HepG2 (cell line): ENCODE data around the gene DISP2. TPM values are rescaled to one million over a fixed set of nuclear protein-coding genes. Genes with fewer than 3 reads are reported as not detected.

Experiments
- ATAC-seq: fragments of 200-7000 bp; cut with Tn5 transposase; 3 replicates; pipeline ENCODE4 v1.9.1; 2020; ENCODE audit warnings: mild to moderate bottlenecking, moderate library complexity
- BruUV-seq: library from RNA; stranded (reverse); fragments of 400-500 nt; replicated peaks from 2 replicates; lab custom pipeline; 2021; lab: Mats Ljungman, UMichigan
- CTCF ChIA-PET: fragments of 300-600 bp; formaldehyde crosslinking; extraction: SDS; loops from one replicate; lab custom pipeline; 2021; ENCODE audit warnings: low total read pairs, inconsistent platforms, low intra/inter-chr PET ratio; lab: Yijun Ruan, JAX
- POLR2A ChIA-PET: fragments of 350-600 bp; sonication (Branson Sonifier 250); formaldehyde crosslinking; loops from one replicate; lab custom pipeline; 2020; ENCODE audit warnings: antibody characterized with exemption, inconsistent platforms; lab: Yijun Ruan, JAX
- DNase-seq: peaks from one replicate; pipeline ENCODE4 v3.0.0-alpha.2; 2015; ENCODE audit warnings: low spot score
- FAIRE-seq: peaks from 3 replicates; lab custom pipeline; 2011; peaks lifted over from hg19 to GRCh38; lab: Jason Lieb, UNC
- H2AFZ ChIP-seq: one replicate; pipeline ENCODE4 v1.6.1; 2011; ENCODE audit warnings: low read length, inconsistent platforms
- H3K27ac ChIP-seq: fragments of 300-600 bp; 3 replicates; pipeline ENCODE4 v1.8.0; 2011; ENCODE audit warnings: mixed run types, mild to moderate bottlenecking, mixed read lengths, low read length, inconsistent platforms; ENCODE audit not compliant: insufficient read depth; ENCODE audit errors: extremely low read length
- H3K27me3 ChIP-seq, 2 experiments: fragments of 200-600 bp in 1 of 2; 2 replicates in 1 of 2; 3 replicates in 1 of 2; pipeline versions ENCODE4 v1.6.0 to v1.8.0; 2011; ENCODE audit warnings: low read length in 2 of 2, mild to moderate bottlenecking in 2 of 2, moderate library complexity in 2 of 2, inconsistent platforms in 1 of 2; ENCODE audit not compliant: insufficient read depth in 2 of 2, control insufficient read depth in 1 of 2
- H3K36me3 ChIP-seq, 2 experiments: fragments of 200-600 bp in 1 of 2; replicated peaks in 1 of 2; 2 replicates in 1 of 2; 3 replicates in 1 of 2; pipeline versions ENCODE4 v1.5.1 to v1.8.0; 2011; ENCODE audit warnings: low read length in 2 of 2, inconsistent platforms in 1 of 2; ENCODE audit not compliant: insufficient read depth in 2 of 2, control insufficient read depth in 1 of 2
- H3K4me1 ChIP-seq: 2 replicates; pipeline ENCODE4 v1.5.1; 2012; ENCODE audit warnings: low read length, inconsistent platforms; ENCODE audit not compliant: insufficient read depth
- H3K4me2 ChIP-seq: 2 replicates; pipeline ENCODE4 v1.6.0; 2011; ENCODE audit warnings: low read depth, low read length, inconsistent platforms
- H3K4me3 ChIP-seq, 3 experiments: fragments of 200-600 bp in 1 of 3; sonication (generic), shearing (Covaris generic) in 1 of 3; replicated peaks in 1 of 3; 2 replicates each; pipeline ENCODE4 v1.5.1; 2011 to 2016; ENCODE audit warnings: low read length in 3 of 3, inconsistent platforms in 2 of 3, low read depth in 2 of 3, mild to moderate bottlenecking in 2 of 3, control low read depth in 1 of 3, mixed read lengths in 1 of 3; ENCODE audit not compliant: insufficient read depth in 1 of 3
- H3K79me2 ChIP-seq: one replicate; pipeline ENCODE4 v1.6.1; 2011; ENCODE audit warnings: low read length, inconsistent platforms; ENCODE audit not compliant: insufficient read depth
- H3K9ac ChIP-seq: 2 replicates; pipeline ENCODE4 v1.6.0; 2011; ENCODE audit warnings: mild to moderate bottlenecking, low read depth, low read length, inconsistent platforms; ENCODE audit not compliant: insufficient read depth
- H3K9me3 ChIP-seq: 2 replicates; pipeline ENCODE4 v1.5.1; 2012; ENCODE audit warnings: mild to moderate bottlenecking, low read length
- H4K20me1 ChIP-seq: 2 replicates; pipeline ENCODE4 v1.6.0; 2011; ENCODE audit warnings: inconsistent platforms, mild to moderate bottlenecking, low read length, moderate library complexity; ENCODE audit not compliant: insufficient read depth
- ARHGAP35 ChIP-seq: sonication (generic); formaldehyde crosslinking; IDR thresholded peaks from 2 replicates; pipeline ENCODE4 v1.9.0; 2022; ENCODE audit warnings: mild to moderate bottlenecking, inconsistent platforms, moderate library complexity, missing genetic modification reagents, borderline replicate concordance
- CENPT ChIP-seq: sonication (generic); formaldehyde crosslinking; IDR thresholded peaks from 2 replicates; pipeline ENCODE4 v1.8.0; 2022; ENCODE audit warnings: low read depth, mild to moderate bottlenecking, moderate library complexity, missing genetic modification reagents
- HNF4A ChIP-seq: sonication (generic); formaldehyde crosslinking; IDR thresholded peaks from 2 replicates; pipeline ENCODE4 v1.4.0; 2020; ENCODE audit warnings: missing genetic modification reagents
- MAFF ChIP-seq: IDR thresholded peaks from 2 replicates; pipeline ENCODE4 v1.6.1; 2011; ENCODE audit warnings: low read depth, low read length, improper control_type of control experiment
- TGIF2 ChIP-seq: IDR thresholded peaks from 2 replicates; pipeline ENCODE4 v1.6.1; 2016; ENCODE audit warnings: control low read depth, missing compliant biosample characterization
- TP53 ChIP-seq: sonication (generic); formaldehyde crosslinking; conservative IDR thresholded peaks from 2 replicates; pipeline ENCODE4 v1.4.0; 2020; ENCODE audit warnings: missing genetic modification reagents
- ZFP41 ChIP-seq: sonication (generic); formaldehyde crosslinking; IDR thresholded peaks from 2 replicates; pipeline ENCODE4 v1.4.0; 2020; ENCODE audit warnings: mild to moderate bottlenecking, missing genetic modification reagents, borderline replicate concordance
- ZNF280B ChIP-seq: sonication (generic); formaldehyde crosslinking; IDR thresholded peaks from 2 replicates; pipeline ENCODE4 v1.5.0; 2020; ENCODE audit warnings: missing genetic modification reagents, mild to moderate bottlenecking, borderline replicate concordance
- ZNF329 ChIP-seq: sonication (generic); formaldehyde crosslinking; IDR thresholded peaks from 2 replicates; pipeline ENCODE4 v1.9.0; 2021; ENCODE audit warnings: low read depth, mild to moderate bottlenecking, missing genetic modification reagents
- ZNF672 ChIP-seq: sonication (generic); formaldehyde crosslinking; IDR thresholded peaks from 2 replicates; pipeline ENCODE4 v1.8.1; 2022; ENCODE audit warnings: missing genetic modification reagents
- ZNF784 ChIP-seq: sonication (generic); formaldehyde crosslinking; IDR thresholded peaks from 2 replicates; pipeline ENCODE4 v1.5.1; 2020; ENCODE audit warnings: missing genetic modification reagents, mild to moderate bottlenecking, borderline replicate concordance
- WGBS: methylation state at CpG from one replicate; pipeline ENCODE4 v1.1.6; 2017; ENCODE audit warnings: low lambda C conversion rate; 5-methylcytosine and 5-hydroxymethylcytosine counted together
- in situ Hi-C: cut with HindIII; loops from 2 replicates; pipeline ENCODE4 v1.10.0; 2017; ENCODE audit warnings: low pct_unique_long_range_greater_than_20kb; ENCODE audit not compliant: extremely low pct_ligation_motif_present
- intact Hi-C: fragments of 100-400 bp; cut with micrococcal nuclease; formaldehyde crosslinking; loops from one replicate; pipeline ENCODE4 v1.10.0; 2022; ENCODE audit not compliant: unreplicated experiment
- polyA plus RNA-seq, 8 experiments: library from polyadenylated mRNA; depleted of rRNA in 3 of 8; stranded (reverse) in 7 of 8; unstranded in 1 of 8; fragments of >200 nt; fragmentation: Illumina TruSeq in 4 of 8; extraction: Trizol in 4 of 8; gene quantifications; 2 replicates each; pipeline versions ENCODE4 v1.2.1 to v1.2.3, GENCODE V29; 2011 to 2016; ENCODE audit warnings: low read depth in 4 of 8, missing spikeins in 1 of 8, mixed read lengths in 1 of 8; ENCODE audit not compliant: insufficient read depth in 1 of 8
- total RNA-seq, 5 experiments: library from RNA; depleted of rRNA; stranded (reverse); fragments of >200 nt; fragmentation: Illumina TruSeq; extraction: Trizol; gene quantifications; 2 replicates each; pipeline ENCODE4 v1.2.3, GENCODE V29; 2016; ENCODE audit warnings: low read depth in 1 of 5
- TF ChIP-seq, protein P1 (sequence below): sonication (generic); formaldehyde crosslinking; IDR thresholded peaks from 2 replicates; pipeline ENCODE4 v1.5.0; 2020; ENCODE audit warnings: mild to moderate bottlenecking, missing genetic modification reagents, moderate library complexity
- TF ChIP-seq, protein P2 (sequence below): sonication (generic); formaldehyde crosslinking; IDR thresholded peaks from 2 replicates; pipeline ENCODE4 v1.5.0; 2020; ENCODE audit warnings: missing genetic modification reagents

The DISP2 gene
- total and polyA plus RNA-seq, 2 of the 13 experiments (the other 11 are each of a cell fraction or from before 2014, with no cell fraction given), result 0.09 to 0.32 TPM

DNA sequence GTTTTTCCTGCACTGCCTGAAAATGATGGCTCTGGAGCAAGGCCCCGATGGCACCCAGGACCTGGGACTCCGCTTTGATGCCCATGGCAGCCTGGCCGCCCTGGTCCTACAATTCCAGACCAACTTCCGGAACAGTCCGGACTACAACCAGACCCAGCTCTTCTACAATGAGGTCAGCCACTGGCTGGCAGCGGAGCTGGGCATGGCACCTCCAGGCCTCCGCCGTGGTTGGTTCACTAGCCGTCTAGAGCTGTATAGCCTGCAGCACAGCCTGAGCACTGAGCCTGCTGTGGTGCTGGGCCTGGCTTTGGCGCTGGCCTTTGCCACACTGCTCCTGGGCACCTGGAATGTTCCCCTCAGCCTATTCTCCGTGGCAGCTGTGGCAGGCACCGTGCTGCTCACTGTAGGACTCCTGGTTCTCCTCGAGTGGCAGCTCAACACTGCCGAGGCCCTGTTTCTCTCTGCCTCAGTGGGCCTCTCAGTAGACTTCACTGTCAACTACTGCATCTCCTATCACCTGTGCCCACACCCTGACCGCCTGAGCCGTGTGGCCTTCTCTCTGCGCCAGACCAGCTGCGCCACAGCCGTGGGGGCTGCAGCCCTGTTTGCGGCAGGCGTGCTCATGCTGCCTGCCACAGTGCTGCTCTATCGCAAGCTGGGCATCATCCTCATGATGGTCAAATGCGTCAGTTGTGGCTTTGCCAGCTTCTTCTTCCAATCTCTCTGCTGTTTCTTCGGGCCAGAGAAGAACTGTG is 10.9 kb downstream of the DISP2 start (continued):
- no peak for TF ChIP-seq HNF4A

DNA sequence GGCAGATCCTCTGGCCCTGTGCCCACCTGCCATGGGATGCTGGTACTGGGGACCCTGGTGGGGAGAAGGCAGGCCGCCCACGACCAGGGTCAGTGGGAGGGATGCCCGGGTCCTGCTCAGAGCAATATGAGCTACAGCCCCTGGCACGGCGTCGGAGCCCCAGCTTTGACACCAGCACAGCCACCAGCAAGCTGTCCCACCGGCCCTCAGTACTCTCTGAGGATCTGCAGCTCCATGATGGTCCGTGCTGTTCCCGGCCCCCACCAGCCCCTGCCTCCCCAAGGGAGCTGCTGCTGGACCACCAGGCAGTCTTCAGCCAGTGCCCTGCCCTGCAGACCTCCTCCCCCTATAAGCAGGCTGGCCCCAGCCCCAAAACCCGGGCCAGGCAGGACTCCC is 11.5 kb downstream of the DISP2 start:
- WGBS, result 37% methylated on average over 2 of the region's 10 CpGs
- POLR2A ChIA-PET, result interaction anchor here (0.6 to 4.4 kb wide), 2 partner anchors 13 to 36 kb away, joined by 3 to 16 read pairs; partner anchors contain the start of genes IVD and KNSTRN
- in situ Hi-C loops, result no loop called here
- TF ChIP-seq ZFP41, result no peak
- TF ChIP-seq MAFF, result no peak
- TF ChIP-seq, protein P1, sequence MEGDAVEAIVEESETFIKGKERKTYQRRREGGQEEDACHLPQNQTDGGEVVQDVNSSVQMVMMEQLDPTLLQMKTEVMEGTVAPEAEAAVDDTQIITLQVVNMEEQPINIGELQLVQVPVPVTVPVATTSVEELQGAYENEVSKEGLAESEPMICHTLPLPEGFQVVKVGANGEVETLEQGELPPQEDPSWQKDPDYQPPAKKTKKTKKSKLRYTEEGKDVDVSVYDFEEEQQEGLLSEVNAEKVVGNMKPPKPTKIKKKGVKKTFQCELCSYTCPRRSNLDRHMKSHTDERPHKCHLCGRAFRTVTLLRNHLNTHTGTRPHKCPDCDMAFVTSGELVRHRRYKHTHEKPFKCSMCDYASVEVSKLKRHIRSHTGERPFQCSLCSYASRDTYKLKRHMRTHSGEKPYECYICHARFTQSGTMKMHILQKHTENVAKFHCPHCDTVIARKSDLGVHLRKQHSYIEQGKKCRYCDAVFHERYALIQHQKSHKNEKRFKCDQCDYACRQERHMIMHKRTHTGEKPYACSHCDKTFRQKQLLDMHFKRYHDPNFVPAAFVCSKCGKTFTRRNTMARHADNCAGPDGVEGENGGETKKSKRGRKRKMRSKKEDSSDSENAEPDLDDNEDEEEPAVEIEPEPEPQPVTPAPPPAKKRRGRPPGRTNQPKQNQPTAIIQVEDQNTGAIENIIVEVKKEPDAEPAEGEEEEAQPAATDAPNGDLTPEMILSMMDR, result no peak
- TF ChIP-seq, protein P2, sequence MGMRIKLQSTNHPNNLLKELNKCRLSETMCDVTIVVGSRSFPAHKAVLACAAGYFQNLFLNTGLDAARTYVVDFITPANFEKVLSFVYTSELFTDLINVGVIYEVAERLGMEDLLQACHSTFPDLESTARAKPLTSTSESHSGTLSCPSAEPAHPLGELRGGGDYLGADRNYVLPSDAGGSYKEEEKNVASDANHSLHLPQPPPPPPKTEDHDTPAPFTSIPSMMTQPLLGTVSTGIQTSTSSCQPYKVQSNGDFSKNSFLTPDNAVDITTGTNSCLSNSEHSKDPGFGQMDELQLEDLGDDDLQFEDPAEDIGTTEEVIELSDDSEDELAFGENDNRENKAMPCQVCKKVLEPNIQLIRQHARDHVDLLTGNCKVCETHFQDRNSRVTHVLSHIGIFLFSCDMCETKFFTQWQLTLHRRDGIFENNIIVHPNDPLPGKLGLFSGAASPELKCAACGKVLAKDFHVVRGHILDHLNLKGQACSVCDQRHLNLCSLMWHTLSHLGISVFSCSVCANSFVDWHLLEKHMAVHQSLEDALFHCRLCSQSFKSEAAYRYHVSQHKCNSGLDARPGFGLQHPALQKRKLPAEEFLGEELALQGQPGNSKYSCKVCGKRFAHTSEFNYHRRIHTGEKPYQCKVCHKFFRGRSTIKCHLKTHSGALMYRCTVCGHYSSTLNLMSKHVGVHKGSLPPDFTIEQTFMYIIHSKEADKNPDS (CRISPR knock-in tag), result no peak
- no peak for TF ChIP-seq ARHGAP35 (CRISPR knock-in tag)
- TF ChIP-seq ZNF784 (CRISPR knock-in tag), result no peak
- no peak for TF ChIP-seq TGIF2 (CRISPR knock-in tag)
- no peak for TF ChIP-seq CENPT (CRISPR knock-in tag)
- no peak for TF ChIP-seq ZNF672 (CRISPR knock-in tag)
- TF ChIP-seq ZNF329 (CRISPR knock-in tag), result no peak
- TF ChIP-seq ZNF280B (CRISPR knock-in tag), result no peak
- no peak for TF ChIP-seq TP53 (CRISPR knock-in tag)

More for the DNA sequence above, 11.5 kb downstream of the DISP2 start:
- Histone ChIP-seq H3K4me1 (no peaks in the 10 kb centered on the region), H3K4me3 (no peak overlapping the region), H3K4me2 (no peak overlapping the region), H3K9ac (no peak overlapping the region), H3K36me3 (no peaks in the 10 kb centered on the region), H3K79me2 (no peaks in the 10 kb centered on the region), H4K20me1 (no peaks in the 10 kb centered on the region), H3K27me3 (peaks cover 12 to 71% of the 10 kb centered on the region in 2 experiments), H2AFZ (no peak overlapping the region), H3K27ac (no peak overlapping the region), H3K9me3 (no peaks in the 10 kb centered on the region)
- ATAC-seq (no peak), DNase-seq (no peak), FAIRE-seq (no peak)
- BruUV-seq, result no TSS peak
- CTCF ChIA-PET, result interaction anchor here (3.0 kb wide), 1 partner anchor 52 kb away, joined by 32 read pairs; no protein-coding TSS in a partner anchor
- intact Hi-C loops, result no loop called here
